Cardiac fibroblast (primary cell): Measurements from ENCODE around the gene LAPTM5.

Source experiments
- DNase-seq, 2 donors: peaks; one replicate each; pipeline versions ENCODE4 v3.0.0 to v3.0.0-alpha.2; 2010; ENCODE audit warnings: low read depth in 2 of 2
- H3K4me3 ChIP-seq, 2 donors: replicated peaks in 1 of 2; 1 replicate in 1 of 2; 2 replicates in 1 of 2; pipeline ENCODE4 v1.5.1; 2011; ENCODE audit warnings: low read depth in 2 of 2, low read length in 2 of 2, mild to moderate bottlenecking in 2 of 2, moderate library complexity in 1 of 2
- TF ChIP-seq, protein P1 (sequence below): IDR thresholded peaks from one replicate; pipeline ENCODE4 v1.5.1; 2011; ENCODE audit warnings: low read depth, mild to moderate bottlenecking, low read length, inconsistent platforms

LAPTM5 gene

DNA sequence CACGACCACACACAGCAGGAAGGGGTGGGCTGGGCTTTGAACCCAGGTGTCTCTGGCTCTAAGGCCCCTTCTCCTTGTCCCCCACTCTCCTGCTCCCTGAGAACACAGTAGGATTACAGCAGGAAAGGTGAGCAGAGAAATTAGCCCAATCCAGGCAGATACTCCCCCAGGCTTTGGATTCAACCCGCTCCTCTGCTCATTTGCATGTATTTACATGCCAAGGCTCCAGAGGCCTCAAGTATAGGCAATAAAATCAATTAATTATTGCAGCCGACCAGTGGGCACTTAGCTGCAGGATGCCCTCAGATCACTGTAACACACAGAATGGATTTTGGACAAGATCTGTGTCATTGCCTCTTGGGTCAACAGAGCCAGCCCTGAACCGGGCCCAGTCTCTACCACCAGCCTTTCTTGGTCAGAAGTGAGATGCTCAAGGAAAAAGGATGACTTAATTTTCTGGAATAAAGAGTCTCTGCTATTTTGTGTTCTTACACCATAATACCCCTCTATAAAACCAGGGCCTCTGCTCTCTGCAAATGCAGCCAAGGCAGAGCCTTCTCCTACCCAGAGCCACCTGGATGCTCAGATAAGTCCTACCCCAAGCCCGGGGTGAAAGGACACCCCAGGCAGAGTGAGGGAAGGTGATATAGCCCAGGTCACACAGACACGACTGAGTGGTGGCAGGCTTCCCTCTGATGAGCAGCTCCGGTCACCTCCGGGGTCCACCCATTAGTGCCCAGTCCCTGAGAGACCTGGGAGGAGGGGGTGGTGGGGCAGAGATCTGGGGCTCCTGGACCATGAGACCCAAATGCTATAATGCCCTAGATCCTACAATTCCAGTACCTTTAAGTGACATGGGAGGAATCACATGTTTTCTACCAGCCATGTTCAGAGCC lies 63.0 kb downstream of the LAPTM5 start:
- no peak for DNase-seq
- no peak overlapping the region for H3K4me3 ChIP-seq
- TF ChIP-seq, protein P1, sequence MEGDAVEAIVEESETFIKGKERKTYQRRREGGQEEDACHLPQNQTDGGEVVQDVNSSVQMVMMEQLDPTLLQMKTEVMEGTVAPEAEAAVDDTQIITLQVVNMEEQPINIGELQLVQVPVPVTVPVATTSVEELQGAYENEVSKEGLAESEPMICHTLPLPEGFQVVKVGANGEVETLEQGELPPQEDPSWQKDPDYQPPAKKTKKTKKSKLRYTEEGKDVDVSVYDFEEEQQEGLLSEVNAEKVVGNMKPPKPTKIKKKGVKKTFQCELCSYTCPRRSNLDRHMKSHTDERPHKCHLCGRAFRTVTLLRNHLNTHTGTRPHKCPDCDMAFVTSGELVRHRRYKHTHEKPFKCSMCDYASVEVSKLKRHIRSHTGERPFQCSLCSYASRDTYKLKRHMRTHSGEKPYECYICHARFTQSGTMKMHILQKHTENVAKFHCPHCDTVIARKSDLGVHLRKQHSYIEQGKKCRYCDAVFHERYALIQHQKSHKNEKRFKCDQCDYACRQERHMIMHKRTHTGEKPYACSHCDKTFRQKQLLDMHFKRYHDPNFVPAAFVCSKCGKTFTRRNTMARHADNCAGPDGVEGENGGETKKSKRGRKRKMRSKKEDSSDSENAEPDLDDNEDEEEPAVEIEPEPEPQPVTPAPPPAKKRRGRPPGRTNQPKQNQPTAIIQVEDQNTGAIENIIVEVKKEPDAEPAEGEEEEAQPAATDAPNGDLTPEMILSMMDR = no peak

DNA sequence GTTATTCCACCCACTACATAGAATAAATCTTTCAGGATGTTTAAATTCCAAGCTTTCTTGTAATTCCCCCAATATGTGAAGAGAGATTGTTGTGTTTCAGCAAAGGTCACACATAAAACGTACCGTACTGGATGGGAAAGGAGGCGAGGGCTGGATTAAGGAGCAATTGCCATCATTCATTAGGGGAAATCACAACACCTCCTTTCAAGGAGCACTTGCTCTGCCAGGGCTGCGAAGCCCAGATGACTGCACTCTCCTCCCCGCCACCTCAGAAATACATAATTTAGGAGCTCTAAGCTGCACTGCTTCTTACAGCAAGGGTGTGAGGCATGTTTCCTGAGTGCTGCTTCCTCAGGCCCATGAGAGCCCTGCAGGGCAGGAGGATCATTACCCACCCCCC lies 63.8 kb downstream of the LAPTM5 start:
- no peak overlapping the region for H3K4me3 ChIP-seq
- TF ChIP-seq, protein P1 = no peak
- no peak for DNase-seq

DNA sequence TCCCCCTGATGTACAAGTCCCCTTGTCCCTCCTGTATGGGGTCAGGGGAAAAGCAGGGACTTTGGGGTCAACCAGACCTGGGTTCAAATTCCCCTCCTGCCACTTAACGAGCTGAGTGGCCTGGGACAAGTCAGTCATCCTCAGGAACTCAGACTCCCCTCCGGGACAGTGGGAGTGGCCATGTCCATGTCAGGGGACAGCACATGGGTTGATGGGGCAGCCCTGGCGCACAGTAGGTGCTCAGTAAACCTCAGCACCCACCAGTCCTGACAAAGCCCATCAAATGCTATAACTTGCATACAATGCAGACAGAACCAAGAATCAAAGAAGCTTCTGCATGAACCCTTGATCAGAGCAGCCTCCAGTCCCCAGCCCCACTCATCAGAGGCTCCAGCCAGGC lies 64.2 kb downstream of the LAPTM5 start:
- DNase-seq = no peak
- H3K4me3 ChIP-seq = no peak overlapping the region
- TF ChIP-seq, protein P1 = no peak

DNA sequence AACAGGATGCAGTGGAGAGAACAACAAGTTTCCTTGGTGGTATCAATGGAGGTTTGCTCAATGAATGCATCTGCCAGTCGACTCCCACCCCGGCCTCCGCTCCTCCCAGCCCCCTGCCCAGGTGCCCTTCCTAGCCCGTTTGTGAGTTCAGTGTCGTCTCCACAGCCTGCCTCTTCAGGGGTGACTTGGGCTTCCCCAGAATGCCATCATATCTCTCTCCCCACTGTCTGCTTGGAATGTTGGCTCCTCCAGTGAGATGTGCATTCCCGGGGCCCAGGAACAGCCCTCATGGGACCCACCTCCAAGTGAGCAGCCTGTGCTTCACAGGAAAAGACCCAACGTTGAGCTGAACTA lies 64.6 kb downstream of the LAPTM5 start:
- TF ChIP-seq, protein P1 = no peak
- DNase-seq = no peak
- no peak overlapping the region for H3K4me3 ChIP-seq

DNA sequence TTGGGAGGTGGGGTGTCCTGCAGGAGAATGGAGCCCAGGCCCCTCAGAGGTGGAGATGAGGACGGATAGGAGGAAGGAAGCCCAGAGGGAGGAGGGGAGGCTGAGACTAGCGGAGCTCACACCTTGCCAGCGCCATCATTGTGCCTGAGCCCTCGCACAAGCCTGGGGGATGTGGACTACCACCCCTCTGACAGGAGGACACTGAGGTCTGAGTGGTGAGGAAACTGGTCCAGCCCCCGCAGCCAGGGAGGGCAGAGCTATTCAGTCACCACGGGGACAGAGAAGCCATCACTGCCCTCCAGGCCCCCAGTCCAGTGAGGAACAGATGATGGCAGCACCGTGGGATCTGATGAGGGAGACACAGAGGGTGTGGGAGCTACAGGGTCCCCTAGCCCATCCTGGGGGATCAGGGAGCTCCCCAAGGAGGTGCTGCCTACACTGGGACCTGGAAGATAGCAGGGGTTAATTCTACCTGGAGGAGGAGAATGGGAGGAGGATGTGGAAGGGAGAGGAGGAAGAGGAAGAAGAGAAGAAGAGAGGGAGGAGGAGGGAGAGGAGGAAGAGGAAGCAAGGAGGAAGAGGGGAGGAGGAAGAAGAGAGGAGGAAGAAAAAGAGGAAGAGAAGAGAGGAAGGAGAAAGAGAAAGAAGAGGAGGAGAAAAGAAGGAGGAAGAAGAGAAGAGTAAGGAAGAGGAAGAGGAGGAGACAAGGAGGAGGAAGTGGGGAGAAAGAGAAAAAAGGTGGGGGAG lies 65.2 kb downstream of the LAPTM5 start:
- TF ChIP-seq, protein P1 = no peak
- H3K4me3 ChIP-seq = no peak overlapping the region
- DNase-seq = no peak

DNA sequence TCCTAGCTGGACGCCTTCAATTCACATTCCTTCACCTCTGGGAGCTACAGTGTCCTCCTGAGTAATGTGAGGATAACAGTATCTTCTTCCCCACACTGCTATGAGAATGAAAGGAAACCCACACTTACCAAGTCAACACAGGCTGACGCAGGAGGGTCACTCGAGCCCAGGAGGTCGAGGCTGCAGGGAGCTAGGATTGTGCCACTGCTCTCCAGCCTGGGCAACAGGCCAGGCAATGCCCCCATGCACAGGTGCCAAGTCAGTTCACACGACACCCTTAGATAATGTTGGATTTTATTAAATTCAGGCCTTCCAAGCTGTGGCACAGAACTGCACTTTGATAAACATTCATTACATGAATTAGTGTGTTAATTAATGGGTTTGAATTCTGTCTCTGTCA lies 66.1 kb downstream of the LAPTM5 start:
- TF ChIP-seq, protein P1 = no peak

More for the DNA sequence above, 66.1 kb downstream of the LAPTM5 start:
- DNase-seq = no peak
- no peak overlapping the region for H3K4me3 ChIP-seq
